Activated T-cell treated with anti-CD3 and anti-CD28 coated beads for 1 hour (primary cell): ENCODE data around the gene THADA.
"Not testable (repeated sequence)": the region's sequence is repeated elsewhere in the genome, so short reads cannot be mapped to it uniquely, and the experiment has no call there.

Source experiments
- DNase-seq: peaks from one replicate; pipeline ENCODE4 v3.0.0-alpha.2; 2020; ENCODE audit warnings: low read depth

THADA gene

DNA sequence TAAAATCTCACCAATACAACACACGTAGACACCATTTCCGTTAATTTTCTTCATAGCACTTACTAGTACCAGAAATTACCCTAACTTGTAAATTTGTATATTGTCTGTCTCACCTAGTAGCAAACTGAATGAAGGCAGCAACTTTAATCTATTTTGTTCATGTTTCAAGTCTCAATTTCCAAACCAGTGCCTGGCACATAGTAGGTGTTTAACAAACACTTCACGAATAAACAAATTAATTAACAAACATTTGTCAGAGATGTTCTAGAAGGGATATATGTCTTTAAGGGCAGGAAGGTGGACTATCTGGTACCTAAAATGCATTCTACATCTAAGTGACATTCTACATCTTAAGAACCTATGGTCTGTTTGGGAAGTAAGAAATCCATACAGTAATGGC, 963 bp downstream of the THADA start:
- DNase-seq: no peak

DNA sequence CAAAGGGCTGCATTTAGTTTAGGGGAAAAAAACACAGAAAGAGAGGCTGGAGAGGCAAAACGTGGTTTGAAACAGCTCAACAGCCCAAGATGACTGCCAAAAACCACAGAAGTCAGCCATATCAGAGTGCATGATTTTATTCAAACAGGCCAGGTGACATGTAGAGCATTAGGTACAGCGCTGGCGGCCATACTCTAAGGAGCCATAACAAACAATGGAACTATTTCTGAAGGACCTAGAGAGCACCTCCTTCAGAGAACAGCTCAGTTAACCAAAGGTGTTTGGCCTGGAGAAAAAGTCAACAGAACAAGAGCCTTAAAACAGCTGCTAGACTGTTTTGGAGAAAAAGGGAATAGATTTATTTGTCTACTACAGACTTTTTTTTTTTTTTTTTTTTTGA, 2.6 kb downstream of the THADA start:
- DNase-seq: no peak

DNA sequence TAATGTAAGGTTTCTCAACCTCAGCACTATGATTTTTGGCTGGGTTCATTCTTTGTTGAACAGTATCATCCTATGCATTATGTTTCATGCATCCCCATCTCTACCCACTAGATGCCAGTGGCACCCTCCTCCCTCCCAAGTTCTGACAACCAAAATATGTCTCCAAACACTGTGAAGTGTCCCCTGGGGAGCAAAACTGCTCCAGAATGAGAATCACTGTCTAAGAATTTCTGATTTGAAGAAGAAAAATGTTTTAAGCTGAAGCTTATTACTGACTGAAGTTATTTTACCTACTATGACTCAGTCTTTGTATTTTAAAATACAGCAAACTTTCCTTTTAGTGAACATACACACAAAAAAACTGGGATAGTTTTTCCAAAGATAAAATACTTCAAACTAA, 3.4 kb downstream of the THADA start:
- no peak for DNase-seq

DNA sequence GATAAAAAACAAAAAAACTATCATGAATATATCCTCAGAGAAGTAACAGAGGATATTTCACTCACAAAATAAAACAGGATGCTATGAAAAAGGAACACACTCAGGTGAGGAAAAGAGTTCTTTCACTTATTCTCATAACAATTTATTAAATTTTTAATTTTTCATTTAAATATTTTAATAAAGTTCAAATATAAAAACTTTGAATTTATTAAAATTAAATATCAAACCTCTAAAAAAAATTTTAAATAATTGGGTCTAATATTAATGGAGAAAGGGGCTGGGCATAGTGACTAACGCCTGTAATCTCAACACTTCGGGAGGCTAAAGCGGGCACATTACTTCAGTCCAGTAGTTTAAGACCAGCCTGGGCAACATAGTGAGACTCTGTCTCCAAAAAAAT, 10.1 kb downstream of the THADA start:
- no peak for DNase-seq

DNA sequence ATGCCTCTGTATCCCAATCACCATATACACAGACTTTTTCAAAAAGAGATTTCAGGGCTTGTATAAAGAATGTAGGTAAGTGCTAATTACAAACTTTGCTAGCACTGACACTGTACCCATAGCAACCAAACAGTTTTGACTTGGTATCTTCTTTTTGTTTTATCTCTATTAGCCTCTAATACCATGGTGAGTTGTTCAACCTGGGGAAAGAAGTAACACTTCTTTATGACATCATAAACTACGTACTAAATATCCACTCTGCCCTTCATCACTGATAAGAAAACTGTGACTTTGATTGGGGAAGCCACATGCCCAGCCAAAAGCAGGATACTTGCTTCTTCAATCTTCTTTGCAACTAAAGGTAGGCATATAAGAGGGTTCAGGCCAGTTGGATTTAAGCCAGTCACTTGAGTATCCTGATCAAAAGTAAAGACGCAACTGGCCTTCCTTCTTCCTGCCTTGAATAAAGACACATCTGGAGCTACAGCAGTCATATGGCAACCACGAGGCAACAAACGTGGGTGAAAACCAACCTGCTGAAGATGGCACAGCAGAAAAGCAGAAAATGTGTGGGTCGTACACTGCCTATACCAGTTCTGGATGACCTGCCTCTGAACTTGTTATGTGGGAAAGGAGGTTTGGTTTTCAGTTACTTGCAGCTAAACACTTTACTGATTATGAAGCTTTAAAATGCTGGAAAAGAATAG, 16.4 kb downstream of the THADA start:
- no peak for DNase-seq

DNA sequence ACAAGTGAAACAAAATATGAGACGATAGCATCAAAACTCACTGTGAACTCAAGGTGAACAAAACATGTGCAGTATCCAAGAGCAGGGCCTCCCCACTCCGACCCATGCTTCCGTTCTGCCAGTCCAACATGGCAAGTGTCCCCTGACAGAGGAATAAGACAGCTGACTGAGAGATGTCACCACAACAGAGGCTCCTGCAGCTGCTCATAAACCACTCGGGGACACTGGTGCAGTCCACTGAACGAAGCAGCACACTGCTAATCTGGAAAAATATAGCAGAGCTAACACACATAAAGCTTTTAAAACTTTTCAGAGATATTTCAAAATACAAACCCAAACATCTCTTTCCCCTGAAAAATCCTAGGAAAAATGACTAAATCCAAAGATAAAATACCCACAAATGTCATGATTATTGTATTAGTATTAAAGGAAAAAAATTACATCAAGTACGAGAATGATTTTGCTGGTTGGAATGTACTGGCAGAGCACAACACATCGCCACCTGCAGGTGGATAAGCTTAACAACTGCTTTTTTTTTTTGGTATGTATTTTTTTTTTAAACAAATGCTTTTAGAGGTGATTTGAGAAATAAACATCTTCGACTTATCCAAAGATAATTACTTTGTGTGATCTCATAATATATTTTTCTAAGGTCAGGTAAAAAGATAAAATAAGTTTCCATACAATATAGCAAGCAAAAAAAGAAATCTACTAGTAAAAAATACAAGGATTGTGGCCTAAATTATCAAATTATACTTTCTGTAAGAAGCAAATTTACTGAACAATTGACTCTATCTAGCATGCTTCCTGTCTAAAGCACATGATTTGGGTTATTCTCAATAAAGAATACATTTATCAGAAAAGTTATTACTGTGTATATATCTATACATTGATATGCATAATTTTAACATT, 18.6 kb downstream of the THADA start:
- DNase-seq: no peak

DNA sequence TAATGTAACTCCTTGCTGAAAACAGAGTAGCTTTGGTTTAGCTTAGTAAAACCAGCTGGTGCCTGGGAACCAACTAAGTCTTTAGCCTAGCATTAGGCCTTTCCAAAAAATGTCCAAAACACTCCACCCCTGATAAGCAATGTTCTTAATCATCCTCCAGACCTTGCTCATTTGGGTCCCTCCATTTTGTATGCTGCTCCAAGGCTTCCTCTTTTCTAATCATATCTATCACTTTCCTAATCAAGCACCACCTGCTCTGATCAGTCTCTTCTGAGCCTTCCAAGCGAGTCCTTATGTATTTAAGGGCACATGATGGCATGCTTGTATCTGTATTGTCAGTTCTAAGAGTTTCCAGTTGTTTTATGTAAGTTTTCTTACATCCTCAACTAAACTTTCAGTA, 23.6 kb downstream of the THADA start:
- DNase-seq: no peak

GRCh38 chr2:43569921-43570320, 25.9 kb downstream of the THADA start:
- DNase-seq: no peak

- no peak for DNase-seq
Observed at GRCh38 chr2:43568228-43568627, 27.6 kb downstream of the THADA start.

DNA sequence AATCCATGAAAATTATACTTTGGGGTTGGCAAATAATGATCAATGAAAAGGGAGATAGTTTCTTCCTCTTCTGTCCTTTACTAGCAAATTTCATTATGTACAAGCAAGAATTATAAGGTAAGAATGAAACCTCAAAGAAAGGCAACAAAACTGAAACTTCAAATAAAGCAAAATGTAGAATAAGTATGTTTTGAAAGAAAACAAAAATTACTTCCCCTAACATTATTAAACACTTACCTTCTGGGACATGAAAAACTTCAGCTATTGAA, 29.4 kb downstream of the THADA start:
- DNase-seq: no peak

DNA sequence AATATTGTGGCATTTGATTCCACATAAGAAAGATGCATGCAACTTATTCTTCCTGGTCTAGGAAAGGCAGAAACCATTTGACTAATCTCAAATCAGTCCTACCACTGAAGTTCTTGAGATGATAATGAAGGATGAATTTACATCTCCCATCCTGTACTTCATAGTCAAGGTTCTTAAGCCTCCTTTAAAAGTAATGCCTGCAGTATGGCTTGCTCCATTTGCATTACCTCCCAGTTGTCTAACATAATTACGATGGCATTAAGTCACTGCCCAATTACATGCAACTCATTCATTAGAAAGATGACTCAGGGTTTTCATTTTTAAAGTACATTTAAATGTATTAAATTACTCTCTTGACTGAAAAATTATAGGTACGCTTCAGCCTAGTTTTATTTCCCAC, 32.2 kb downstream of the THADA start:
- DNase-seq: no peak

DNA sequence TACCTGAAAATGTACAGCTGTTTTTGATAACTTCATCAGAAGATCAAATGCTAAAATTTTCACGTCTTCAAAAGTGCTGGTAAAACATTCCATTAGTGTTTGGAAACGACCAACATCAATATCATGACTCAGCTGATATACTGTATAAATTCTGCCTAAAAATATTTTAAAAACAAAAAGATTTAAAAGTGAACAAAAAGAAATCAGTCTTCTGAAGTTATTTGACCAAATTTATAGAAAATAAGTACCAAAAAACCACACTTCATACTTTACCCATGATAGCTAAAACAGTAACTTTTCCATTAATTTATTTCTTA, 35.6 kb downstream of the THADA start:
- DNase-seq: no peak

- no peak for DNase-seq
Observed at GRCh38 chr2:43559391-43560230, 36.2 kb downstream of the THADA start.

GRCh38 chr2:43557196-43557595, 38.6 kb downstream of the THADA start:
- DNase-seq: no peak

DNA sequence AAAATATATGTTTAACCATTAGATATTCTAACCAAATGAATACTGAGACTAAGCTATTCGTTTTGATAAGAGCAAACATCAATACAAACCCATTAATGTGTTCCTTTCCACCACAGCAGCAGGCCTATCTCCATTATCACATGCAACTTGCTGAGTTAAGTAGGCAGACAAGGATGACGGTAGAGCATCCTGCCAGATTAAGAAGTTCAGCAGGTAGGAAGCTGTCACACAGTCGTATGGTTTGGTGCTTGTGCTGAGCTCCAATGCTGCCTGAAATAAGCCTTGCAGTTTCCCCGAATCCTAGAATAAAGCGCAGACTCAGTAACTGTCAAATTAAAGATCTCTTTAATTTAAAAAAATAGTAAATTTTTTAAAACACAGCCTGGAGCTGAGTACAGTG, 39.6 kb downstream of the THADA start:
- DNase-seq: no peak

DNA sequence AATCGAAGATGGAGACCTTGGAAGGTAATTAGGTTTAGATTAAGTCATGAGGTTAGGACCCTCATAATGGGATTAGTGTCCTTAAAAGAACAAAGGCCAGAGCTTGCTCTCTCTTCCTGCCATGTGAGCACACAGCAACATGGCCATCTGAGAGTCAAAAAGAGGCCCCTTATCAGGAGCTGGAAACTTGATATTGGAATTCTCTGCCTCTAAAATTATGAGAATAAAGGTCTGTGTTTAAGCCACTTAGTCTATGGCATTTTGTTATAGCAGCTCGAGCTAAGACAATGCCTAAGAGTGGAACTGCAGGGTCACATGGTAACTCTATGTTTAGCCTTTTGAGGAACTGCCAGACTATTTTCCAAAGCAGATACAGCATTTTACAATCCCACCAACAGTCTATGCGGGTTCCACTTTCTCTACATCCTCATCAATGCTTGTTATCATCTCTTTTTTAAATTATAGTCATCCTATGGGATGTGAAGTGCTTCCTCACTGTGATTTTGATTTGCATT, 42.4 kb downstream of the THADA start:
- no peak for DNase-seq

GRCh38 chr2:43551990-43552389, 43.8 kb downstream of the THADA start:
- DNase-seq: no peak

DNA sequence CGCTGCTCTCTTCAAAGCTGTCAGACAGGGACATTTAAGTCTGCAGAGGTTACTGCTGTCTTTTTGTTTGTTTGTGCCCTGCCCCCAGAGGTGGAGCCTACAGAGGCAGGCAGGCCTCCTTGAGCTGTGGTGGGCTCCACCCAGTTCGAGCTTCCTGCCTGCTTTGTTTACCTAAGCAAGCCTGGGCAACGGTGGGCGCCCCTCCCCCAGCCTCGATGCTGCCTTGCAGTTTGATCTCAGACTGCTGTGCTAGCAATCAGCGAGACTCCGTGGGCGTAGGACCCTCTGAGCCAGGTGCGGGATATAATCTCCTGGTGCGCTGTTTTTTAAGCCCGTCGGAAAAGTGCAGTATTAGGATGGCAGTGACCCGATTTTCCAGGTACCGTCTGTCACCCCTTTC, 47.5 kb downstream of the THADA start:
- not testable (repeated sequence) for DNase-seq

DNA sequence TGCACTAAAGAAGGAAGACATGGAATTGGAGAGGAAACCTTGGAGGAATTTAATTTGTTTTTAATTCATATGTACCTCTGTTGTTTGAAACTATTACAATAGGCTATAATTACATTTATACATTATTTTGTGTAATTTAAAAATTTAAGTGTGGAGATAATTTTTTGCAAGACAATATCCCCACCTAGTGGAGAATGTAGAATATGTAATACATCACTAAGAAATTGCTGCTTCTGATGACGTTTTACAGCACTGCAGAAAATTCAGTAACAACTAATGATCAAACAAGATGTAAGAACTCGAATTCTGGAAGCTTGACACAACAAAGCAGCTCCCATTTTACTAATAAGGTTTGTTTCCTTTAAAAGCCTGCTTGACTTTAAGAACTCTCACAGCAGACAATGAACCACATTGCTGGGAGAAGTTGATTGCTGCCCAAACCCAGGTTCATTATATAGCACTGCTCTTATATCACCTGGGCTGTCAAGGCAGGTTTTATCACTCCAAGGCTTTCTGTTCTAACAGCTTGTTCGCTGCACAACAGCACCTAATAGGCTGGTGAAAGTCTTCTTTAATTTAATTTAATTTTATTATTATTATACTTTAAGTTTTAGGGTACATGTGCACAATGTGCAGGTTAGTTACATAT, 53.4 kb downstream of the THADA start:
- no peak for DNase-seq

GRCh38 chr2:43541165-43541564, 54.7 kb downstream of the THADA start:
- no peak for DNase-seq

DNA sequence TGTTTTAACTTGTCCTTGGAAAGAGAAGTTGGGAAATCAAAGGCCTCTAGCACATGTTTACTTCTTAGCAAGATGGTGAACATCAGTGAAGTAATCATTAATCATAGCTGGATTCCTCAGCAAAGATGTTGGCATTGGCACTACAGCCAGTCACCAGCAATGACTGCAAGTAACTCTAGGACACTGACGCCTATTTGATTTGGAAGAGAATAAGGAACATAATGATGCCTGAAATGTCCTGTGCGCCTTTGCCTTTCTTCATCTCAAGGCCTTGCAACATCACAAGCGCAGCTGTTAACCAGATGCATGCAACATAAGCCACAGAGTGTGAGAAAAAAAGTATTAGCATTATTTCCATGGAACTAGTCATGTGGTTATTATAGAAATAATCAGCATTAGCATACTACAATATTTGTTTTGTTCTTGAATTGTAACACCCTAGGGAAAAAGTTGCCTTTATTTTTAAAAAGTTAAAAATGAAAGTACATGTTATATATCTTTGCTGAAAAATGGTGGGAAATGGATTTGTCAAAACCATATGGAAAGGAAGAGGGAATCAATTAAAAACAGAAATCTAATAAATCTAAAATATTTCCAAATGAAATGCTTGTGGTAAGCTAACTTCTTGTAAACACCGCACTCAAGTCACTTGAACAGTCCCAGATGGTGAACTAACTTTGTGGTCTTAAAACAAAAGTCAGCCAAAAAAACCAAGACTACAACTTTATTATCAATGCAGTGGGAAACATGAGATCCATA, 55.6 kb downstream of the THADA start:
- no peak for DNase-seq

- no peak for DNase-seq
Observed at GRCh38 chr2:43539436-43539835, 56.4 kb downstream of the THADA start.
